Endothelial cell of umbilical vein (primary cell): ENCODE data around the gene AJUBA. TPM values are rescaled to one million over a fixed set of nuclear protein-coding genes. Genes with fewer than 3 reads are reported as not detected.

Experiments
- BruUV-seq: library from RNA; stranded (reverse); fragments of 400-500 nt; replicated peaks from 2 replicates; lab custom pipeline; 2021; lab: Mats Ljungman, UMichigan
- CTCF ChIA-PET: fragments of 300-600, 350-600 bp; sonication (Branson Sonifier 250); formaldehyde crosslinking; loops from one replicate; lab custom pipeline; 2021; ENCODE audit warnings: antibody characterized with exemption, inconsistent platforms; lab: Charles Lee
- POLR2A ChIA-PET: fragments of 300-600, 350-600 bp; sonication (Branson Sonifier 250); formaldehyde crosslinking; loops from one replicate; lab custom pipeline; 2021; ENCODE audit warnings: antibody characterized with exemption, inconsistent platforms; lab: Charles Lee
- DNase-seq: peaks from one replicate; pipeline ENCODE4 v3.0.0-alpha.2; 2011; ENCODE audit warnings: low read depth, low spot score
- FAIRE-seq: peaks from 2 replicates; lab custom pipeline; 2011; peaks lifted over from hg19 to GRCh38; lab: Jason Lieb, UNC
- H2AFZ ChIP-seq: 2 replicates; pipeline ENCODE4 v1.6.0; 2012; ENCODE audit warnings: low read depth, low read length, control low read depth, inconsistent platforms
- H3K27ac ChIP-seq: 2 replicates; pipeline ENCODE4 v1.5.1; 2011; ENCODE audit warnings: low read depth, mild to moderate bottlenecking, control low read depth, low read length, moderate library complexity; ENCODE audit not compliant: insufficient read depth
- H3K27me3 ChIP-seq, 2 experiments: 2 replicates each; pipeline versions ENCODE4 v1.6.0 to v1.6.1; 2011; ENCODE audit warnings: low read length in 2 of 2, mixed read lengths in 1 of 2; ENCODE audit not compliant: control insufficient read depth in 2 of 2, insufficient read depth in 2 of 2
- H3K36me3 ChIP-seq, 2 experiments: 2 replicates in 1 of 2; 3 replicates in 1 of 2; pipeline ENCODE4 v1.5.1; 2011; ENCODE audit warnings: low read length in 2 of 2, mild to moderate bottlenecking in 1 of 2, moderate library complexity in 1 of 2; ENCODE audit not compliant: control insufficient read depth in 2 of 2, insufficient read depth in 2 of 2; ENCODE audit errors: extremely low read depth in 1 of 2
- H3K4me1 ChIP-seq: 3 replicates; pipeline ENCODE4 v1.5.1; 2011; ENCODE audit warnings: mild to moderate bottlenecking, low read length; ENCODE audit not compliant: control insufficient read depth, insufficient read depth; ENCODE audit errors: extremely low read depth
- H3K4me2 ChIP-seq: 2 replicates; pipeline ENCODE4 v1.6.1; 2011; ENCODE audit warnings: low read length, control low read depth, mixed read lengths; ENCODE audit not compliant: insufficient read depth
- H3K4me3 ChIP-seq, 3 experiments: fragments of 200-600 bp in 1 of 3; sonication (generic), shearing (Covaris generic) in 1 of 3; replicated peaks in 1 of 3; 2 replicates each; pipeline ENCODE4 v1.5.1; 2011 to 2016; ENCODE audit warnings: control low read depth in 3 of 3, low read length in 3 of 3, mild to moderate bottlenecking in 2 of 3, inconsistent platforms in 1 of 3, low read depth in 1 of 3, moderate library complexity in 1 of 3; ENCODE audit not compliant: insufficient read depth in 1 of 3
- H3K79me2 ChIP-seq: 2 replicates; pipeline ENCODE4 v1.6.0; 2012; ENCODE audit warnings: low read length, inconsistent platforms; ENCODE audit not compliant: control insufficient read depth, insufficient read depth
- H3K9ac ChIP-seq: replicated peaks from 2 replicates; pipeline ENCODE3; 2011; ENCODE audit warnings: low read length, control low read depth; ENCODE audit not compliant: insufficient read depth; ENCODE audit errors: extremely low read depth
- H3K9me1 ChIP-seq: replicated peaks from 3 replicates; pipeline ENCODE4 v1.6.0; 2011; ENCODE audit warnings: mild to moderate bottlenecking, low read length; ENCODE audit not compliant: control insufficient read depth, insufficient read depth; ENCODE audit errors: extremely low read depth
- H3K9me3 ChIP-seq: replicated peaks from 2 replicates; pipeline ENCODE4 v1.5.1; 2012; ENCODE audit warnings: low read length, inconsistent platforms; ENCODE audit not compliant: control insufficient read depth, insufficient read depth
- H4K20me1 ChIP-seq: replicated peaks from 2 replicates; pipeline ENCODE3; 2011; ENCODE audit warnings: mild to moderate bottlenecking, low read length; ENCODE audit not compliant: control insufficient read depth, insufficient read depth; ENCODE audit errors: extremely low read depth
- EZH2 ChIP-seq: IDR thresholded peaks from 2 replicates; pipeline ENCODE4 v1.6.1; 2012; ENCODE audit warnings: borderline replicate concordance, low read depth, mild to moderate bottlenecking, moderate library complexity, low read length, inconsistent platforms; ENCODE audit not compliant: severe bottlenecking
- FOS ChIP-seq: IDR thresholded peaks from 2 replicates; pipeline ENCODE4 v1.6.1; 2011; ENCODE audit warnings: mild to moderate bottlenecking, low read length, moderate library complexity, borderline replicate concordance; ENCODE audit not compliant: insufficient read depth
- MYC ChIP-seq: IDR thresholded peaks from one replicate; pipeline ENCODE4 v1.6.1; 2011; ENCODE audit warnings: mild to moderate bottlenecking, low read depth, low read length
- POLR2A ChIP-seq: IDR thresholded peaks from 2 replicates; pipeline ENCODE4 v1.6.1; 2012; ENCODE audit warnings: low read depth, mild to moderate bottlenecking, control low read depth, low read length
- POLR2AphosphoS5 ChIP-seq: IDR thresholded peaks from 2 replicates; pipeline ENCODE4 v1.6.1; 2012; ENCODE audit warnings: low read depth, mild to moderate bottlenecking, control low read depth, low read length, moderate library complexity; ENCODE audit not compliant: insufficient read depth
- dilution Hi-C: fragments of 300-500 bp; cut with MboI; formaldehyde crosslinking; loops from one replicate; pipeline ENCODE4 v1.15.0; 2019; ENCODE audit warnings: low sequenced_read_pairs; ENCODE audit not compliant: extremely low pct_ligation_motif_present
- intact Hi-C: fragments of 100-400 bp; cut with micrococcal nuclease; formaldehyde crosslinking; loops from one replicate; pipeline ENCODE4 v1.10.0; 2022
- polyA plus RNA-seq, 4 experiments: library from polyadenylated mRNA; depleted of rRNA in 3 of 4; stranded (reverse) in 3 of 4; unstranded in 1 of 4; fragments of >200 nt; gene quantifications; 2 replicates each; pipeline versions ENCODE4 v1.2.1 to v1.2.3, GENCODE V29; 2011 to 2012; ENCODE audit warnings: missing spikeins in 1 of 4
- total RNA-seq: library from RNA; stranded (reverse); gene quantifications from 2 replicates; pipeline ENCODE4 v1.2.3, GENCODE V29; 2021
- TF ChIP-seq, protein P1 (sequence below), 2 donors: IDR thresholded peaks; 1 replicate in 1 of 2; 2 replicates in 1 of 2; pipeline ENCODE4 v1.5.1; 2011; ENCODE audit warnings: low read length in 2 of 2, mild to moderate bottlenecking in 2 of 2, moderate library complexity in 2 of 2, control low read depth in 1 of 2, inconsistent platforms in 1 of 2, low read depth in 1 of 2; ENCODE audit not compliant: insufficient read depth in 1 of 2; ENCODE audit errors: extremely low read depth in 1 of 2
- TF ChIP-seq, protein P2 (sequence below): IDR thresholded peaks from 2 replicates; pipeline ENCODE4 v1.6.1; 2011; ENCODE audit not compliant: insufficient read depth, insufficient read length

AJUBA gene
- total and polyA plus RNA-seq, 2 donors (not counting 3 experiments of a cell fraction or from before 2014, with no cell fraction given) = 50.0 to 61.7 TPM

DNA sequence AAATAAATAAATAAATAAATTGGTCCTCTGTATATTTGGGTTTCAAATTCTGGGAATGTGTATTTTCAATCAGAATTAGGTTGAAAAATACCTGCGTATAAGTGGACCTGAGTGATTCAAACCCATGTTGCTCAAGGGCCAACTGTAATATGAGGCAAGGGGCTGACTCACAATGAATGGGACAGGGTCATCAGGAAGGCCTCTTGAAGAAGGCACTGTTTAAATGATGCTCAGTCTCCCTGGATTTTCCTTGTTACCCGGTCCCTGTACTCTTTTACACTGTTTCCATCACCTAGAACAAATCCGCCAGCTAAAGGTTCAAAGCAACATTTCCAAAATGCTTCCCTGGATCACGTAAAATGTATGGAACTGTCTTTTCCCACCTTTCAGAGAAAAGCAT lies 48.6 kb upstream of the AJUBA start:
- intact Hi-C loops (no loop called here), dilution Hi-C loops (no loop called here)
- TF ChIP-seq POLR2AphosphoS5 = no peak
- no peak for TF ChIP-seq POLR2A
- TF ChIP-seq FOS = no peak
- TF ChIP-seq, protein P1, sequence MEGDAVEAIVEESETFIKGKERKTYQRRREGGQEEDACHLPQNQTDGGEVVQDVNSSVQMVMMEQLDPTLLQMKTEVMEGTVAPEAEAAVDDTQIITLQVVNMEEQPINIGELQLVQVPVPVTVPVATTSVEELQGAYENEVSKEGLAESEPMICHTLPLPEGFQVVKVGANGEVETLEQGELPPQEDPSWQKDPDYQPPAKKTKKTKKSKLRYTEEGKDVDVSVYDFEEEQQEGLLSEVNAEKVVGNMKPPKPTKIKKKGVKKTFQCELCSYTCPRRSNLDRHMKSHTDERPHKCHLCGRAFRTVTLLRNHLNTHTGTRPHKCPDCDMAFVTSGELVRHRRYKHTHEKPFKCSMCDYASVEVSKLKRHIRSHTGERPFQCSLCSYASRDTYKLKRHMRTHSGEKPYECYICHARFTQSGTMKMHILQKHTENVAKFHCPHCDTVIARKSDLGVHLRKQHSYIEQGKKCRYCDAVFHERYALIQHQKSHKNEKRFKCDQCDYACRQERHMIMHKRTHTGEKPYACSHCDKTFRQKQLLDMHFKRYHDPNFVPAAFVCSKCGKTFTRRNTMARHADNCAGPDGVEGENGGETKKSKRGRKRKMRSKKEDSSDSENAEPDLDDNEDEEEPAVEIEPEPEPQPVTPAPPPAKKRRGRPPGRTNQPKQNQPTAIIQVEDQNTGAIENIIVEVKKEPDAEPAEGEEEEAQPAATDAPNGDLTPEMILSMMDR (IDR thresholded peaks at IDR 0.05; ENCODE audit: extremely low read depth in 1 of 2, insufficient read depth in 1 of 2, low read depth in 1 of 2, low read length in 2 of 2) = no peak
- TF ChIP-seq EZH2 = no peak
- Histone ChIP-seq H3K9me3 (no peaks in the 10 kb centered on the region), H3K36me3 (peaks cover 11 to 18% of the 10 kb centered on the region in 2 experiments), H3K27ac (no peak overlapping the region), H3K79me2 (peaks cover 35% of the 10 kb centered on the region), H4K20me1 (no peaks in the 10 kb centered on the region), H2AFZ (no peak overlapping the region), H3K9ac (no peak overlapping the region), H3K4me3 (no peak overlapping the region), H3K4me2 (no peak overlapping the region), H3K9me1 (no peaks in the 10 kb centered on the region), H3K27me3 (no peaks in the 10 kb centered on the region), H3K4me1 (peaks cover 16% of the 10 kb centered on the region)
- no peak for DNase-seq
- no peak for FAIRE-seq
- no TSS peak for BruUV-seq
- POLR2A ChIA-PET = no interaction called here
- CTCF ChIA-PET = interaction anchor here (1.4 to 4.4 kb wide), 3 partner anchors 36 to 44 kb away, joined by 4 to 23 read pairs (median 9); no protein-coding TSS in a partner anchor

DNA sequence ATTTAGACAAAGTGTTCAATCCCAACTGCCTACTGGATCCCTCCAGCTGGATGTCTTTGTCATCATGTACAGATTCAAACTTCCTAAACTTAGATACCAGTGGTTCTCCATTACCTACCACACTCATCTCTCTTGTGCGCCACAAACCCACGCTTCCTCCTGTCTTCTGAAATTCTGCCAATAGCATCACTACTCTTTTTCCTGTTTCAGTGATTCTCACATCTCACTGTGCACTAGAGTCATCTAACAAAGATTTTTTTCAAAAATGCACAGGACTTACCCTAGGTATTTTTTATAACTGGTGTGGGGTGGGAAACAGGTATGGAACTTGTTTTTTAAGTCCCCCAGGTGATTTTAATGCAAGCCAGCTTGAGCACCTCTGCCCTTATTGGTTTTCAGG lies 46.4 kb upstream of the AJUBA start:
- H3K79me2 ChIP-seq = peaks cover 27% of the 10 kb centered on the region
- no peak overlapping the region for H2AFZ ChIP-seq
- dilution Hi-C loops = no loop called here
- ChIA-PET POLR2A (no interaction called here), CTCF (interaction anchor here (0.8 to 3.4 kb wide), 7 partner anchors 11 to 42 kb away, joined by 3 to 12 read pairs (median 5); partner anchors contain the start of gene CDH24)
- no peaks in the 10 kb centered on the region for H4K20me1 ChIP-seq
- DNase-seq (no peak), FAIRE-seq (peak; percentile 26)
- H3K27ac ChIP-seq = no peak overlapping the region
- H3K9me1 ChIP-seq = no peaks in the 10 kb centered on the region
- intact Hi-C loops = no loop called here
- H3K4me1 ChIP-seq = peaks cover 12% of the 10 kb centered on the region
- H3K9me3 ChIP-seq = no peaks in the 10 kb centered on the region
- H3K36me3 ChIP-seq = peaks cover 15 to 21% of the 10 kb centered on the region in 2 experiments
- H3K9ac ChIP-seq = no peak overlapping the region
- TF ChIP-seq EZH2 (no peak), POLR2A (no peak), MYC (no peak)
- TF ChIP-seq, protein P2, sequence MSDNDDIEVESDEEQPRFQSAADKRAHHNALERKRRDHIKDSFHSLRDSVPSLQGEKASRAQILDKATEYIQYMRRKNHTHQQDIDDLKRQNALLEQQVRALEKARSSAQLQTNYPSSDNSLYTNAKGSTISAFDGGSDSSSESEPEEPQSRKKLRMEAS = no peak
- TF ChIP-seq, protein P1 (IDR thresholded peaks at IDR 0.05; ENCODE audit: extremely low read depth in 1 of 2, insufficient read depth in 1 of 2, low read depth in 1 of 2, low read length in 2 of 2) = no peak
- H3K4me2 ChIP-seq = no peak overlapping the region
- BruUV-seq = no TSS peak
- H3K4me3 ChIP-seq = no peak overlapping the region
- H3K27me3 ChIP-seq = no peaks in the 10 kb centered on the region
